GM23338 (cell line): Measurements from ENCODE around the gene TMBIM6. TPM values are rescaled to one million over a fixed set of nuclear protein-coding genes. Genes with fewer than 3 reads are reported as not detected.

Source experiments
- ATAC-seq: fragments of 200-7000 bp; cut with Tn5 transposase; 3 replicates; pipeline ENCODE4 v1.9.1; 2020
- DNase-seq: peaks from one replicate; pipeline ENCODE4 v3.0.0-alpha.2; 2015; ENCODE audit warnings: low spot score
- H2AFZ ChIP-seq: fragments of 200-600 bp; sonication (generic); 2 replicates; pipeline ENCODE4 v1.8.0; 2016; ENCODE audit warnings: antibody characterized with exemption, mild to moderate bottlenecking, moderate library complexity
- H3F3A ChIP-seq: fragments of 200-600 bp; sonication (generic); replicated peaks from 2 replicates; pipeline ENCODE4 v1.8.0; 2017; ENCODE audit warnings: antibody characterized with exemption, mixed run types, low read depth
- H3K27ac ChIP-seq: fragments of 200-600 bp; sonication (generic); 2 replicates; pipeline ENCODE4 v1.6.1; 2016; ENCODE audit warnings: low read depth
- H3K27me3 ChIP-seq: fragments of 200-600 bp; sonication (generic); 2 replicates; pipeline ENCODE4 v1.8.0; 2016; ENCODE audit warnings: mild to moderate bottlenecking, mixed run types, moderate library complexity; ENCODE audit not compliant: insufficient read depth
- H3K36me3 ChIP-seq: fragments of 200-600 bp; sonication (generic); 2 replicates; pipeline ENCODE4 v1.8.0; 2016; ENCODE audit warnings: mild to moderate bottlenecking; ENCODE audit not compliant: insufficient read depth
- H3K4me1 ChIP-seq: fragments of 200-600 bp; sonication (generic); 2 replicates; pipeline ENCODE4 v1.8.0; 2016; ENCODE audit warnings: mild to moderate bottlenecking, moderate library complexity; ENCODE audit not compliant: insufficient read depth
- H3K4me2 ChIP-seq: fragments of 200-600 bp; sonication (generic); 2 replicates; pipeline ENCODE4 v1.7.1; 2017; ENCODE audit warnings: mixed run types
- H3K4me3 ChIP-seq: fragments of 200-600 bp; sonication (generic); 2 replicates; pipeline ENCODE4 v1.6.1; 2016; ENCODE audit warnings: mixed run types
- H3K79me2 ChIP-seq: fragments of 200-600 bp; sonication (generic); replicated peaks from 2 replicates; pipeline ENCODE4 v1.8.0; 2017; ENCODE audit warnings: mild to moderate bottlenecking; ENCODE audit not compliant: insufficient read depth
- H3K9me2 ChIP-seq: fragments of 200-600 bp; sonication (generic); 2 replicates; pipeline ENCODE4 v1.8.0; 2017; ENCODE audit not compliant: insufficient read depth
- H4K20me1 ChIP-seq: fragments of 200-600 bp; sonication (generic); replicated peaks from 2 replicates; pipeline ENCODE4 v1.8.0; 2017; ENCODE audit warnings: mild to moderate bottlenecking; ENCODE audit not compliant: insufficient read depth
- H3K27ac Mint-ChIP-seq: 2 replicates; pipeline ENCODE4 v1.8.0; 2020; ENCODE audit warnings: inconsistent platforms, mild to moderate bottlenecking, moderate library complexity, mixed read lengths
- H3K27me3 Mint-ChIP-seq: 3 replicates; pipeline ENCODE4 v1.8.0; 2022; ENCODE audit warnings: low read depth, mild to moderate bottlenecking, moderate library complexity, mixed read lengths, inconsistent platforms; ENCODE audit not compliant: insufficient read depth, poor library complexity
- H3K36me3 Mint-ChIP-seq: 3 replicates; pipeline ENCODE4 v1.8.0; 2021; ENCODE audit warnings: low read depth, mild to moderate bottlenecking, inconsistent platforms, moderate library complexity, mixed read lengths
- H3K4me1 Mint-ChIP-seq: 3 replicates; pipeline ENCODE4 v1.8.0; 2020; ENCODE audit warnings: mild to moderate bottlenecking, inconsistent platforms, mixed read lengths
- H3K4me3 Mint-ChIP-seq: 3 replicates; pipeline ENCODE4 v1.8.0; 2021; ENCODE audit warnings: moderate library complexity, mild to moderate bottlenecking, inconsistent platforms, mixed read lengths
- H3K9me3 Mint-ChIP-seq: 3 replicates; pipeline ENCODE4 v1.8.0; 2020; ENCODE audit warnings: moderate library complexity, mild to moderate bottlenecking, inconsistent platforms, mixed read lengths
- CREB1 ChIP-seq: fragments of 250-450 bp; sonication (Bioruptor Pico); IDR thresholded peaks from 2 replicates; pipeline ENCODE4 v1.5.0; 2020; ENCODE audit warnings: low read depth, mild to moderate bottlenecking, moderate library complexity
- EZH2 ChIP-seq: fragments of 200-600 bp; sonication (generic); IDR thresholded peaks from one replicate; pipeline ENCODE4 v1.8.0; 2017; ENCODE audit warnings: antibody characterized with exemption, mild to moderate bottlenecking, low read depth; ENCODE audit not compliant: unreplicated experiment
- EZH2phosphoT487 ChIP-seq: fragments of 200-600 bp; sonication (generic); IDR thresholded peaks from one replicate; pipeline ENCODE4 v1.8.1; 2018; ENCODE audit warnings: antibody characterized with exemption; ENCODE audit not compliant: unreplicated experiment
- JUNB ChIP-seq: IDR thresholded peaks from one replicate; pipeline ENCODE4 v1.6.1; 2016; ENCODE audit warnings: antibody characterized with exemption; ENCODE audit not compliant: unreplicated experiment
- NANOG ChIP-seq: IDR thresholded peaks from 2 replicates; pipeline ENCODE4 v1.6.1; 2016; ENCODE audit warnings: antibody characterized with exemption, borderline replicate concordance
- STAT1 ChIP-seq: IDR thresholded peaks from one replicate; pipeline ENCODE4 v1.6.1; 2016; ENCODE audit warnings: antibody characterized with exemption; ENCODE audit not compliant: unreplicated experiment
- ZNF331 ChIP-seq: fragments of 250-450 bp; sonication (Bioruptor Pico); IDR thresholded peaks from 2 replicates; pipeline ENCODE4 v1.5.0; 2020; ENCODE audit warnings: low read depth, mild to moderate bottlenecking, moderate library complexity
- polyA plus RNA-seq: library from polyadenylated mRNA; unstranded; fragments of >200 nt; fragmentation: Nextera tagmentation; extraction: Ambion mirVana; gene quantifications from 2 replicates; pipeline ENCODE4 v1.2.1, GENCODE V29; 2016
- total RNA-seq: library from RNA; depleted of rRNA; stranded (reverse); fragments of >200 nt; shearing (Covaris generic); gene quantifications from 2 replicates; pipeline ENCODE4 v1.2.3, GENCODE V29; 2014
- TF ChIP-seq, protein P1 (sequence below): IDR thresholded peaks from 2 replicates; pipeline ENCODE4 v1.6.1; 2016; ENCODE audit warnings: antibody characterized with exemption
- TF ChIP-seq, protein P2 (sequence below): fragments of 250-450 bp; sonication (Bioruptor Pico); IDR thresholded peaks from 2 replicates; pipeline ENCODE4 v1.5.0; 2020; ENCODE audit warnings: mild to moderate bottlenecking, moderate library complexity
- TF ChIP-seq, protein P3 (sequence below), 2 experiments: fragments of 200-600 bp in 1 of 2; sonication (generic) in 1 of 2; conservative IDR thresholded peaks; 2 replicates each; pipeline versions ENCODE4 v1.5.1 to v1.6.1; 2016 to 2017; ENCODE audit warnings: antibody characterized with exemption in 2 of 2, low read depth in 2 of 2, mild to moderate bottlenecking in 2 of 2, moderate library complexity in 1 of 2

Gene TMBIM6
- total and polyA plus RNA-seq, 2 experiments from 2014 or later: 245 to 349 TPM

DNA sequence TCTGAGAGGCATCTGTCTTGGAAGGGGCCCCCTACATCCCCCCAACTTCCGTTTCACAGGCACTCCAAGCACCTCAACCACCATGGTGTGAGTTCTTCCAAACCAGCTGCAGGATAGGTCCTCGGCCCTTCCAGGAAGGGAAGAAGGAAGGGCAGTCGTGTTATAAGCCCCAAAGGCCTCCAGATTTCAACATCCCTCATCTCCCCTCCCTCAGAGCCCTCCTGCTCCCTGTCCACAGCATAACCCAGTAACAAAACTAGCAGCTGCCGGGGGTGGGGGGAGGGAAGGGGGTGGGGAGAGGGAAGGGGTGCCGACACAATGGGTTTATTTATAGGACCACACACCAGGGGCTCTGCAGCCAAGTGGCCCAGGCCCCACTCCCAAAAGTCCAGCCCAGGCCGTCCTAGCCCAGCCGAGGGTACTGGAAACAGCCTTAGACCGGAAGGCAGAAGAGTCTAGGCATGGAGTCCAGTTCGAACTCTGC lies 68.6 kb downstream of the TMBIM6 start:
- H3K9me2 ChIP-seq: no peaks in the 10 kb centered on the region
- H3K4me3 Mint-ChIP-seq: peak overlapping the region; percentile 42
- H3K9me3 Mint-ChIP-seq: no peaks in the 10 kb centered on the region
- TF ChIP-seq, protein P1, sequence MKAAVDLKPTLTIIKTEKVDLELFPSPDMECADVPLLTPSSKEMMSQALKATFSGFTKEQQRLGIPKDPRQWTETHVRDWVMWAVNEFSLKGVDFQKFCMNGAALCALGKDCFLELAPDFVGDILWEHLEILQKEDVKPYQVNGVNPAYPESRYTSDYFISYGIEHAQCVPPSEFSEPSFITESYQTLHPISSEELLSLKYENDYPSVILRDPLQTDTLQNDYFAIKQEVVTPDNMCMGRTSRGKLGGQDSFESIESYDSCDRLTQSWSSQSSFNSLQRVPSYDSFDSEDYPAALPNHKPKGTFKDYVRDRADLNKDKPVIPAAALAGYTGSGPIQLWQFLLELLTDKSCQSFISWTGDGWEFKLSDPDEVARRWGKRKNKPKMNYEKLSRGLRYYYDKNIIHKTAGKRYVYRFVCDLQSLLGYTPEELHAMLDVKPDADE: no peak
- no peak for TF ChIP-seq ZNF331 (CRISPR knock-in tag)
- H3K36me3 Mint-ChIP-seq: peaks cover 11% of the 10 kb centered on the region; the same call in 2 of the 3 replicates
- H2AFZ ChIP-seq: no peak overlapping the region
- peak overlapping the region; percentile 86 for H3K27ac Mint-ChIP-seq
- H4K20me1 ChIP-seq: peaks cover 3% of the 10 kb centered on the region
- peaks cover 3% of the 10 kb centered on the region; the same call in 1 of the 2 replicates for H3K36me3 ChIP-seq
- H3F3A ChIP-seq: peaks cover 4% of the 10 kb centered on the region; the same call in 1 of the 2 replicates
- H3K4me2 ChIP-seq: peak overlapping the region; percentile 73
- H3K4me1 ChIP-seq: peaks cover 38% of the 10 kb centered on the region
- DNase-seq (peak; percentile 66), ATAC-seq (peak; percentile 36)
- H3K4me1 Mint-ChIP-seq: peaks cover 44% of the 10 kb centered on the region
- peaks cover 8% of the 10 kb centered on the region for H3K27me3 Mint-ChIP-seq
- H3K27ac ChIP-seq: peak overlapping the region; percentile 94
- no peaks in the 10 kb centered on the region for H3K27me3 ChIP-seq
- H3K79me2 ChIP-seq: peaks cover 39% of the 10 kb centered on the region
- peak overlapping the region; percentile 42 for H3K4me3 ChIP-seq

DNA sequence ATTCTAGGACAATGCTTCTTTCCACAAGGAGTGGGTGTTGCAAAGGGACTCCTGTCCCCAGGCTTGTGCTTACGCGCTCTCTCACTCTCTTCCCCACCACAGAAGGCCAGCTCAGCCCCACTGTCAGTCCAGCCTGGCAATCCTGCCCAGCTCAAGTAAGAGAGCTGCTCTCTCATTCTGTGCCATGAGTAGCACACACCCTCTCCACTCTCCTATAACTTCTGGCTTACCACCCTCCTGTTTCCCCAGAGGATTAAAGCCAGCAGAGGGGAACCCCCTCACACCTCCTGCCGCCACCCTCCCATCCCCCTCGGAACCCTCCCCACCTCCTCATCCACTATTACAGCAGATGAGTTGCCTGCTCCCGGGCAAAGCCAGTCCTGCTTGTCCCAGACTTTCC lies 69.8 kb downstream of the TMBIM6 start:
- Histone ChIP-seq H3K36me3 (peaks cover 3% of the 10 kb centered on the region; the same call in 1 of the 2 replicates), H3K4me1 (peaks cover 38% of the 10 kb centered on the region), H3K27me3 (no peaks in the 10 kb centered on the region), H3K27ac (peak overlapping the region; percentile 94; the same call in 1 of the 2 replicates), H3K9me2 (no peaks in the 10 kb centered on the region), H3K4me3 (no peak overlapping the region), H3F3A (peaks cover 4% of the 10 kb centered on the region; the same call in 1 of the 2 replicates), H2AFZ (no peak overlapping the region), H3K79me2 (peaks cover 39% of the 10 kb centered on the region), H3K4me2 (0 out of 2 replicates have a peak overlapping the region, but pooled peaks have one; percentile 51), H4K20me1 (peaks cover 3% of the 10 kb centered on the region)
- H3K4me1 Mint-ChIP-seq: peaks cover 44% of the 10 kb centered on the region
- H3K27ac Mint-ChIP-seq: peak overlapping the region; percentile 66
- H3K27me3 Mint-ChIP-seq: peaks cover 8% of the 10 kb centered on the region
- DNase-seq: peak; percentile 35
- H3K9me3 Mint-ChIP-seq: no peaks in the 10 kb centered on the region
- ATAC-seq: peak; percentile 18
- H3K36me3 Mint-ChIP-seq: peaks cover 5% of the 10 kb centered on the region; the same call in 1 of the 3 replicates
- H3K4me3 Mint-ChIP-seq: no peak overlapping the region; the same call in 2 of the 3 replicates
- TF ChIP-seq, protein P1: no peak
- TF ChIP-seq JUNB (no peak), EZH2 (no peak), EZH2phosphoT487 (no peak), CREB1 (CRISPR knock-in tag) (no peak), NANOG (no peak), STAT1 (no peak)
- TF ChIP-seq, protein P2, sequence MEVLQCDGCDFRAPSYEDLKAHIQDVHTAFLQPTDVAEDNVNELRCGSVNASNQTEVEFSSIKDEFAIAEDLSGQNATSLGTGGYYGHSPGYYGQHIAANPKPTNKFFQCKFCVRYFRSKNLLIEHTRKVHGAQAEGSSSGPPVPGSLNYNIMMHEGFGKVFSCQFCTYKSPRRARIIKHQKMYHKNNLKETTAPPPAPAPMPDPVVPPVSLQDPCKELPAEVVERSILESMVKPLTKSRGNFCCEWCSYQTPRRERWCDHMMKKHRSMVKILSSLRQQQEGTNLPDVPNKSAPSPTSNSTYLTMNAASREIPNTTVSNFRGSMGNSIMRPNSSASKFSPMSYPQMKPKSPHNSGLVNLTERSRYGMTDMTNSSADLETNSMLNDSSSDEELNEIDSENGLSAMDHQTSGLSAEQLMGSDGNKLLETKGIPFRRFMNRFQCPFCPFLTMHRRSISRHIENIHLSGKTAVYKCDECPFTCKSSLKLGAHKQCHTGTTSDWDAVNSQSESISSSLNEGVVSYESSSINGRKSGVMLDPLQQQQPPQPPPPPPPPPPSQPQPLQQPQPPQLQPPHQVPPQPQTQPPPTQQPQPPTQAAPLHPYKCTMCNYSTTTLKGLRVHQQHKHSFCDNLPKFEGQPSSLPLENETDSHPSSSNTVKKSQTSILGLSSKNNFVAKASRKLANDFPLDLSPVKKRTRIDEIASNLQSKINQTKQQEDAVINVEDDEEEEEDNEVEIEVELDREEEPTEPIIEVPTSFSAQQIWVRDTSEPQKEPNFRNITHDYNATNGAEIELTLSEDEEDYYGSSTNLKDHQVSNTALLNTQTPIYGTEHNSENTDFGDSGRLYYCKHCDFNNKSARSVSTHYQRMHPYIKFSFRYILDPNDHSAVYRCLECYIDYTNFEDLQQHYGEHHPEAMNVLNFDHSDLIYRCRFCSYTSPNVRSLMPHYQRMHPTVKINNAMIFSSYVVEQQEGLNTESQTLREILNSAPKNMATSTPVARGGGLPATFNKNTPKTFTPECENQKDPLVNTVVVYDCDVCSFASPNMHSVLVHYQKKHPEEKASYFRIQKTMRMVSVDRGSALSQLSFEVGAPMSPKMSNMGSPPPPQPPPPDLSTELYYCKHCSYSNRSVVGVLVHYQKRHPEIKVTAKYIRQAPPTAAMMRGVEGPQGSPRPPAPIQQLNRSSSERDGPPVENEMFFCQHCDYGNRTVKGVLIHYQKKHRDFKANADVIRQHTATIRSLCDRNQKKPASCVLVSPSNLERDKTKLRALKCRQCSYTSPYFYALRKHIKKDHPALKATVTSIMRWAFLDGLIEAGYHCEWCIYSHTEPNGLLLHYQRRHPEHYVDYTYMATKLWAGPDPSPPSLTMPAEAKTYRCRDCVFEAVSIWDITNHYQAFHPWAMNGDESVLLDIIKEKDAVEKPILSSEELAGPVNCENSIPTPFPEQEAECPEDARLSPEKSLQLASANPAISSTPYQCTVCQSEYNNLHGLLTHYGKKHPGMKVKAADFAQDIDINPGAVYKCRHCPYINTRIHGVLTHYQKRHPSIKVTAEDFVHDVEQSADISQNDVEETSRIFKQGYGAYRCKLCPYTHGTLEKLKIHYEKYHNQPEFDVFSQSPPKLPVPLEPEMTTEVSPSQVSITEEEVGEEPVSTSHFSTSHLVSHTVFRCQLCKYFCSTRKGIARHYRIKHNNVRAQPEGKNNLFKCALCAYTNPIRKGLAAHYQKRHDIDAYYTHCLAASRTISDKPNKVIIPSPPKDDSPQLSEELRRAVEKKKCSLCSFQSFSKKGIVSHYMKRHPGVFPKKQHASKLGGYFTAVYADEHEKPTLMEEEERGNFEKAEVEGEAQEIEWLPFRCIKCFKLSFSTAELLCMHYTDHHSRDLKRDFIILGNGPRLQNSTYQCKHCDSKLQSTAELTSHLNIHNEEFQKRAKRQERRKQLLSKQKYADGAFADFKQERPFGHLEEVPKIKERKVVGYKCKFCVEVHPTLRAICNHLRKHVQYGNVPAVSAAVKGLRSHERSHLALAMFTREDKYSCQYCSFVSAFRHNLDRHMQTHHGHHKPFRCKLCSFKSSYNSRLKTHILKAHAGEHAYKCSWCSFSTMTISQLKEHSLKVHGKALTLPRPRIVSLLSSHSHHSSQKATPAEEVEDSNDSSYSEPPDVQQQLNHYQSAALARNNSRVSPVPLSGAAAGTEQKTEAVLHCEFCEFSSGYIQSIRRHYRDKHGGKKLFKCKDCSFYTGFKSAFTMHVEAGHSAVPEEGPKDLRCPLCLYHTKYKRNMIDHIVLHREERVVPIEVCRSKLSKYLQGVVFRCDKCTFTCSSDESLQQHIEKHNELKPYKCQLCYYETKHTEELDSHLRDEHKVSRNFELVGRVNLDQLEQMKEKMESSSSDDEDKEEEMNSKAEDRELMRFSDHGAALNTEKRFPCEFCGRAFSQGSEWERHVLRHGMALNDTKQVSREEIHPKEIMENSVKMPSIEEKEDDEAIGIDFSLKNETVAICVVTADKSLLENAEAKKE (CRISPR knock-in tag): no peak
- TF ChIP-seq, protein P3, sequence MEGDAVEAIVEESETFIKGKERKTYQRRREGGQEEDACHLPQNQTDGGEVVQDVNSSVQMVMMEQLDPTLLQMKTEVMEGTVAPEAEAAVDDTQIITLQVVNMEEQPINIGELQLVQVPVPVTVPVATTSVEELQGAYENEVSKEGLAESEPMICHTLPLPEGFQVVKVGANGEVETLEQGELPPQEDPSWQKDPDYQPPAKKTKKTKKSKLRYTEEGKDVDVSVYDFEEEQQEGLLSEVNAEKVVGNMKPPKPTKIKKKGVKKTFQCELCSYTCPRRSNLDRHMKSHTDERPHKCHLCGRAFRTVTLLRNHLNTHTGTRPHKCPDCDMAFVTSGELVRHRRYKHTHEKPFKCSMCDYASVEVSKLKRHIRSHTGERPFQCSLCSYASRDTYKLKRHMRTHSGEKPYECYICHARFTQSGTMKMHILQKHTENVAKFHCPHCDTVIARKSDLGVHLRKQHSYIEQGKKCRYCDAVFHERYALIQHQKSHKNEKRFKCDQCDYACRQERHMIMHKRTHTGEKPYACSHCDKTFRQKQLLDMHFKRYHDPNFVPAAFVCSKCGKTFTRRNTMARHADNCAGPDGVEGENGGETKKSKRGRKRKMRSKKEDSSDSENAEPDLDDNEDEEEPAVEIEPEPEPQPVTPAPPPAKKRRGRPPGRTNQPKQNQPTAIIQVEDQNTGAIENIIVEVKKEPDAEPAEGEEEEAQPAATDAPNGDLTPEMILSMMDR (conservative IDR thresholded peaks at IDR 0.05; ENCODE audit: low read depth in 2 of 2): no peak
